Measurements from ENCODE around the gene CCDC83. TPM values are rescaled to one million over a fixed set of nuclear protein-coding genes. Genes with fewer than 3 reads are reported as not detected.
"Not testable (repeated sequence)": the region's sequence is repeated elsewhere in the genome, so short reads cannot be mapped to it uniquely, and the experiment has no call there.

Gene CCDC83
- total RNA-seq, 1 donor from 2014 or later: not detected

GRCh38 chr11:85831050-85831449 is 24.1 kb upstream of the CCDC83 start:
- no peak for DNase-seq (ENCODE audit: low spot score in 2 of 2)
- FAIRE-seq: no peak

- no peak for FAIRE-seq
- DNase-seq (ENCODE audit: low spot score in 2 of 2): no peak
Observed at GRCh38 chr11:85835263-85835662, 19.9 kb upstream of the CCDC83 start.

GRCh38 chr11:85835729-85836128 is 19.5 kb upstream of the CCDC83 start:
- no peak for DNase-seq (ENCODE audit: low spot score in 2 of 2)
- no peak for FAIRE-seq

DNA sequence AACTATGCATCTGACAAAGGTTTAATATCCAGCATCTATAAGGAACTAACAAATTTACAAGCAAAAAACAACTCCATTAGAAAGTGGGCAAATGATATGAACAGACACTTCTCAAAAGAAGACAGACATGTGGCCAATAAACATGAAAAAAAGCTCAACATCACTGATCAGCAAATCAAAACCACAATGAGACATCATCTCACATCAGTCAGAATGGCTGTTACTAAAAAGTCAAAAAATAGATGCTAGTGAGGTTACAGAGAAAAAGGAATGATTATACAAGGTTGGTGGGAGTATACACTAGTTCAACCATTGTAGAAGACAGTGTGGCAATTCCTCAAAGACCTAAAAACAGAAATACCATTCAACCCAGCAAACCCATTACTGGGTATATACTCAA is 14.3 kb upstream of the CCDC83 start:
- not testable (repeated sequence) for DNase-seq (ENCODE audit: low spot score in 2 of 2); FAIRE-seq

- DNase-seq (ENCODE audit: low spot score in 2 of 2): no peak
- no peak for FAIRE-seq
Observed at GRCh38 chr11:85843929-85844328, 11.3 kb upstream of the CCDC83 start.

- no peak for DNase-seq (ENCODE audit: low spot score in 2 of 2)
Observed at GRCh38 chr11:85844439-85845123, 10.6 kb upstream of the CCDC83 start.

GRCh38 chr11:85845124-85845631 is 10.0 kb upstream of the CCDC83 start:
- DNase-seq (ENCODE audit: low spot score in 2 of 2) (no peak), FAIRE-seq (no peak)

More at GRCh38 chr11:85844439-85845123, 10.6 kb upstream of the CCDC83 start:
- FAIRE-seq: no peak

DNA sequence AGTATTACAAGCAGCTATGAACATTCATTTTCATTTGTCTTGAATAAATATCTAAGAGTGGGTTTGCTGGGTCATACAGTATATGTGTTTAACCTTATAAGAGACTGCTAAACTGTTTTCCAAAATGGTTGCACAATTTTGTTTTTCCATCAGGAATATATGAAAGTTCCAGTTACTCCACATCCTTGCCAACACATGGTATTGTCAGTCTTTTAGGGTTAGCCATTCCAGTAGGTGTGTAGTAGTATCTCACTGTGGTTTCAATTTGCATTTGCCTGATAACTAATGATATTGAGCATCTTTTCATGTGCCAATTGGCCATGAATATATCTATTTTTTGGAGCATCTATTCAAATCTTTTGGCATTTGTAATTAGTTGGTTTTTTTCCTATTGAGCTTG is 7.7 kb upstream of the CCDC83 start:
- FAIRE-seq (no peak), DNase-seq (ENCODE audit: low spot score in 2 of 2) (no peak)

DNA sequence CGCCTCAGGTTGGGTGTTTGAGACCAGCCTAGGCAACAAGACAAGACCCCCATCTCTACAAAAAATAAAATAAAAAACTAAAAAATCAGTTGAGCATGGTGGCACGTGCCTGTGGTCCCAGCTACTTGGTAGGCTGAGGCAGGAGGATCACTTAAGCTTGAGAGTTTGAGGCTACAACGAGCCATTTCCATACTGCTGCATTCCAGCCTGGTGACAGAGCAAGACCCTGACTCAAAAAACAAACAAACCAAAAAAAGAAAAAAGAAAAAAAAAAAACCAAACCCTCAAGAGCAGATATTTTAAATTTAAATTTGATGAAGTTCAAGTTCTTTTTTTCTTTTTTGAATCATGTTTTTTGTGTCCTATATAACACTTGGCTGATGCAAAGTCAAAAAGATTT is 7.2 kb upstream of the CCDC83 start:
- no peak for DNase-seq (ENCODE audit: low spot score in 2 of 2)
- no peak for FAIRE-seq

GRCh38 chr11:85848556-85848955 is 6.6 kb upstream of the CCDC83 start:
- no peak for DNase-seq (ENCODE audit: low spot score in 2 of 2)
- no peak for FAIRE-seq

DNA sequence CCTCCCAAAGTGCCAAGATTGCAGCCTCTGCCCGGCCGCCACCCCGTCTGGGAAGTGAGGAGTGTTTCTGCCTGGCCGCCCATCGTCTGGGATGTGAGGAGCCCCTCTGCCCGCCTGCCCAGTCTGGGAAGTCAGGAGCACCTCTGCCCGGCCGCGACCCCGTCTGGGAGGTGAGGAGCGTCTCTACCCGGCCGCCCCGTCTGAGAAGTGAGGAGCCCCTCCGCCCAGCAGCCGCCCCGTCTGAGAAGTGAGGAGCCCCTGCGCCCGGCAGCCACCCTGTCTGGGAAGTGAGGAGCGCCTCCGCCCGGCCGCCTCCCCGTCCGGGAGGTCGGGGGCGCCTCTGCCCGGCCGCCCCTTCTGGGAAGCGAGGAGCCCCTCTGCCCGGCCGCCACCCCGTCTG is 2.4 kb upstream of the CCDC83 start:
- FAIRE-seq: not testable (repeated sequence)

GRCh38 chr11:85853541-85853940 is 1.6 kb upstream of the CCDC83 start:
- FAIRE-seq: not testable (repeated sequence)

More for the DNA sequence above, 2.4 kb upstream of the CCDC83 start:
- not testable (repeated sequence) for DNase-seq (ENCODE audit: low spot score in 2 of 2)

GRCh38 chr11:85854212-85854556 is 999 bp upstream of the CCDC83 start:
- FAIRE-seq: no peak
- peak; percentile 9 to 13 for DNase-seq (ENCODE audit: low spot score in 2 of 2)

More at GRCh38 chr11:85853541-85853940, 1.6 kb upstream of the CCDC83 start:
- DNase-seq (ENCODE audit: low spot score in 2 of 2): not testable (repeated sequence)

DNA sequence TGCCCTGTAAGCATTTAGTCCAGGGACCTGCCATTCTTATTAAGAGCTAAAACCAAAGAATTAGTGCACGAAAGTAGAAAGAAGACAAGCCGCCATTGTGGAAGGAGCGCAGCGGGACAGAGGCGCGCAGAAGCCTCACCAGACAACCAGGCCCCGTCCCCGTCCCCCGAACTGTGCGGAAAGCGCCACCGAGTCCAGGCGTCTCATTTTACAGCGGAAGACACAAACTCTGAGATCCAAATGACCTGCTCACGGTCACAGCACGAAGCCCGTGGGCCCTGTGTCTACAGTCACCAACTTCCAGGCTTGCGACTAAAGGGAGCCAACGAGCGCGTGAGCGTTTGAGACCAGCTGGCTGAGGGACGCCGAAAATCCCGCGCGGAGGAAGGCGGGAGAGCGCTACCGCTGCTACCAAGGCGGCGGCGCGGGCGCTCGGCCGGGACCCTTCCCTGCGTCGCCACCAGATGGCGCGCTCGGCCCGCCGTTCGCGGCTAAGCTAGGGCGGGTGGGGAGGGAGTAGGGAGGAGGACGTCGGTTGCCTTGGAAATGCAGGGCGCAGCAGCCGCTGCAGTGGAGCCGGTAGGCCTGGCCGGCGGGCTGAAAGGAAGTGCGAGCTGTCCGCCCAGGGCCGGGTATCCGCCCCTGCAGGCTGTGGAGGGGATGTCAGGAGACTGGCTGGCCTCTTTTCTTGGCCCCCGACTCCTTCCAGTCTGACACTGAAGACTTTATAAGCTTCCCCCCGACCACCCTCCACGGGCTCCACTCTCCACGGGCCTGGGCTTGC is 434 bp upstream of the CCDC83 start:
- FAIRE-seq: no peak
- peak; percentile 82 to 91 for DNase-seq (ENCODE audit: low spot score in 2 of 2)

DNA sequence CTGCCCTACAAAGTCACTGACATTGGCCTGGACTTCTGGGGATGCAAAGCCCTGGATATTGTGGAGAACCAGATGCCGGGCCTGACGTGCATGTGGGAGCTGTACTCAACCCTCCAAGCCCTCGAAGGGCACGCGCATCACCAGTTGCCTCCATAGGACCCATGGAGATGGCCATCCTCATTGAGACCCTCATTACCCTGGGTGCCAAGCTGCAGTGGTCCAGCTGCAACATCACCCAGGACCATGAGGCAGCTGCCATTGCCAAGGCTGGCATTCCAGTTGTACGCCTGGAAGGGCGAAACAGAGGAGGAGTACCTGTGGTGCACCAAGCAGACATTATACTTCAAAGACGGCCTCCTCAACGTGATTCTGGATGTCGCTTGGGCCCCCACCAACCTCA is 1.9 kb downstream of the CCDC83 start:
- FAIRE-seq (no peak), DNase-seq (ENCODE audit: low spot score in 2 of 2) (no peak)

- not testable (repeated sequence) for FAIRE-seq; DNase-seq (ENCODE audit: low spot score in 2 of 2)
Observed at GRCh38 chr11:85859541-85859940, 4.4 kb downstream of the CCDC83 start.

DNA sequence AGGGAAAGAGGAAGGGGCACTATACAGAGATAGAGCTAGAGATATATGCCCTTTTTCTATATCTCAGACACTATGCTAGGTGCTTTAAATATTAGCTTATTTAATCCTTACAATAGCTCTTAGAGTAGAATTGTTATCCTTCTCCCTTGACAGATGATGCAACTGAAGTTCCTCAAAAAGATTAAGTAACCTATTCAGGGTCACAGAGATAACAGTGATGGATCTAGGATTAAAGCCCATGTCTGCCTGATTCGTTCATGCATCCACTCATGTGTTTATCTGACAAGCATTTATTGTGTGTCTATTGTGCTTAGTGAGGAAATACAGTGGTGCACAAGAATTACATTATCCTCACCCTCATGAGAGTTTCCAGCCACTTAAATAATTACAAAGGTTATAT is 8.7 kb downstream of the CCDC83 start:
- no peak for DNase-seq (ENCODE audit: low spot score in 2 of 2)
- FAIRE-seq: no peak

DNA sequence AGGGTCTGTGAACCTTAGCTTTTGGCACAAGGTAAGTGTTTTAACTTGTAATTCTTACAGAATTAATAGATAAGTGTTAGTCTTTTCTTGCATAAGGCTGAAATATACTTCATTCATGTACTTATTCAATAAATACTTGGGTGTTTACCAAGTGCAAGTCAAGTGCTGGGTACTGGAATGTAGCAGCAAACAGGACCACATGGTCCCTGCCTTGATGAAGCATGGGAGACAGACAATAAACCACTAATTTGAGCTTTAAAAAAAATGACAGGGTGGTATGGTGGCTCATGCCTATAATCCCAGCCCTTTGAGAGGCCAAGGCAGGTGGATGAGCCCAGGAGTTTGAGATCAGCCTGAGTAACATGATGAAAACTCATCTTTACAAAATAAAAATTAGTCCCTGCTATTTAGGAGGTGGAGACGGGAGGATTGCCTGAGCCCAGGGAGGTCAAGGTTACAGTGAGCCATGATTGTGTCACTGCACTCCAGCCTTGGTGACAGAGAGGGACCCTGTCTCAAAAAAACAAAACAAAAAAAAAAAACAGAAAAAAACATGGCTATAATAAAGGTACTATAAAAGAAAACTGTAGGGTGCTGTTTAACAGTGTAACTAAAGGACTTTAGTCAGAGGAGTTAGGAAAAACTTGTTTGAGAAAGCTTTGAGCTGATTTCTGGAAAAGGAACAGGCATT is 11.1 kb downstream of the CCDC83 start:
- no peak for FAIRE-seq
- no peak for DNase-seq (ENCODE audit: low spot score in 2 of 2)

DNA sequence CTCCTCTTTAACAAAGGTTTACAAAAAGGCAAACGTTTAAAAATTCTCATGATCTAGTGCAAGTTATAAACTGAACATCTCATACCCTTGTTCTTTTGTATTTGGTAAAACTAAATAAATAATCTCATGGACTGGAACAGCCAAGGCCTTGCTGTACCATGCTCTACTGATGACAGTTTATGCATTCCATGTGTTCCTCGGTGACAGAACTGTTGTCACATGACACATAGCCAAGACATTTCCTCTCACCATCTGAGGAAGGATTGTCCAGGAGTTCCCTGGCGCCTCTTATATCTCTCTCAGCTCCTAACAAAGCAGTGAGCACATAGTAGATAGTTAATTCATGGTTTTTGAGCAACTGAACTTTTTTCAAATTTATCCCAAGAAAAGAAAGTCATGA is 12.6 kb downstream of the CCDC83 start:
- DNase-seq (ENCODE audit: low spot score in 2 of 2): no peak
- FAIRE-seq: no peak

GRCh38 chr11:85869781-85870180 is 14.6 kb downstream of the CCDC83 start:
- no peak for FAIRE-seq

DNA sequence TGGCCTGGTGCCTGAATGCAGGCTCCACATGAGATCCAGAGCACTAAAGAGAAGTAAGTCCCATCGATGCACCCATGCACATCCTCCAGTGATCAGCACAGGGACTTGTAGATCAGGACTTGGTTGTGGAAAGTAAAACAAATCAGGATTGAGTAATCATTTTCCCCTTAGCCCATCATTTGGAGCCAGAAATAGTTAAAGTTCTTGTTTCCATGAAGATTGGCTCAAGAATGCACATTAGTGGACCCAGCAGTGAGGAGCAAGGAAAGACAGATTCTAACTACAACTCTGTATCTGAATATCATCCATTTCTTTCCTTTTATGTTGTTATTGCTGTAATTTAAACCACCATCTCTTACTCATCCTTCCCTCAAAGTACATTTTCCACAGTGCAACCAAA is 19.1 kb downstream of the CCDC83 start:
- FAIRE-seq (no peak), DNase-seq (ENCODE audit: low spot score in 2 of 2) (no peak)

More at GRCh38 chr11:85869781-85870180, 14.6 kb downstream of the CCDC83 start:
- no peak for DNase-seq (ENCODE audit: low spot score in 2 of 2)
